ENCODE data around the gene METTL16.
"Not testable (repeated sequence)": the region's sequence is repeated elsewhere in the genome, so short reads cannot be mapped to it uniquely, and the experiment has no call there.

Gene METTL16

GRCh38 chr17:2450016-2450650 is 61.6 kb downstream of the METTL16 start:
- Histone ChIP-seq H3K79me2 (ENCODE audit: insufficient read depth, low read length) (no peaks in the 10 kb centered on the region), H3K36me3 (ENCODE audit: insufficient read depth, low read length) (peaks cover 30% of the 10 kb centered on the region), H4K20me1 (ENCODE audit: insufficient read depth, low read length) (no peaks in the 10 kb centered on the region), H3K9ac (ENCODE audit: low read length) (no peak overlapping the region), H3K9me3 (ENCODE audit: low read length) (peaks cover 6% of the 10 kb centered on the region; the same call in 1 of the 2 replicates), H3F3A (ENCODE audit: insufficient read depth, low read length) (no peaks in the 10 kb centered on the region), H3K4me3 (ENCODE audit: low read depth, low read length, poor library complexity, severe bottlenecking) (no peak overlapping the region), H3K4me1 (ENCODE audit: insufficient read depth, low read length, severe bottlenecking) (peaks cover 13% of the 10 kb centered on the region), H3K4me2 (ENCODE audit: low read length) (no peak overlapping the region), H3K27me3 (ENCODE audit: insufficient read depth, low read length) (no peaks in the 10 kb centered on the region), H3K9me2 (ENCODE audit: low read depth, low read length) (no peaks in the 10 kb centered on the region), H2AFZ (ENCODE audit: low read length) (no peak overlapping the region), H3K27ac (ENCODE audit: low read depth, low read length, poor library complexity, severe bottlenecking) (peak overlapping the region; percentile 19)
- TF ChIP-seq CTCF (IDR thresholded peaks at IDR 0.05; ENCODE audit: low read length) (no peak), EZH2 (IDR thresholded peaks at IDR 0.05; ENCODE audit: borderline replicate concordance, low read length) (no peak)

- H3K9ac ChIP-seq (ENCODE audit: low read length) = no peak overlapping the region
- peaks cover 34% of the 10 kb centered on the region for H3K36me3 ChIP-seq (ENCODE audit: insufficient read depth, low read length)
- no peak overlapping the region for H2AFZ ChIP-seq (ENCODE audit: low read length)
- no peaks in the 10 kb centered on the region for H3K9me2 ChIP-seq (ENCODE audit: low read depth, low read length)
- H3K27ac ChIP-seq (ENCODE audit: low read depth, low read length, poor library complexity, severe bottlenecking) = peak overlapping the region; percentile 32
- H4K20me1 ChIP-seq (ENCODE audit: insufficient read depth, low read length) = no peaks in the 10 kb centered on the region
- peaks cover 6% of the 10 kb centered on the region; the same call in 1 of the 2 replicates for H3K9me3 ChIP-seq (ENCODE audit: low read length)
- H3K79me2 ChIP-seq (ENCODE audit: insufficient read depth, low read length) = no peaks in the 10 kb centered on the region
- no peak overlapping the region for H3K4me3 ChIP-seq (ENCODE audit: low read depth, low read length, poor library complexity, severe bottlenecking)
- TF ChIP-seq CTCF (IDR thresholded peaks at IDR 0.05; ENCODE audit: low read length) (no peak), EZH2 (IDR thresholded peaks at IDR 0.05; ENCODE audit: borderline replicate concordance, low read length) (no peak)
- H3K4me1 ChIP-seq (ENCODE audit: insufficient read depth, low read length, severe bottlenecking) = peaks cover 13% of the 10 kb centered on the region
- H3F3A ChIP-seq (ENCODE audit: insufficient read depth, low read length) = no peaks in the 10 kb centered on the region
- H3K27me3 ChIP-seq (ENCODE audit: insufficient read depth, low read length) = no peaks in the 10 kb centered on the region
- H3K4me2 ChIP-seq (ENCODE audit: low read length) = no peak overlapping the region
These were observed 62.2 kb downstream of the METTL16 start for GRCh38 chr17:2449486-2449885.

GRCh38 chr17:2447479-2447878 is 64.2 kb downstream of the METTL16 start:
- not testable (repeated sequence) for H2AFZ ChIP-seq (ENCODE audit: low read length); H3K9me3 ChIP-seq (ENCODE audit: low read length); H3K79me2 ChIP-seq (ENCODE audit: insufficient read depth, low read length); H3F3A ChIP-seq (ENCODE audit: insufficient read depth, low read length); H3K9me2 ChIP-seq (ENCODE audit: low read depth, low read length); H3K4me3 ChIP-seq (ENCODE audit: low read depth, low read length, poor library complexity, severe bottlenecking); H3K4me2 ChIP-seq (ENCODE audit: low read length); H4K20me1 ChIP-seq (ENCODE audit: insufficient read depth, low read length); H3K27me3 ChIP-seq (ENCODE audit: insufficient read depth, low read length); H3K9ac ChIP-seq (ENCODE audit: low read length); H3K27ac ChIP-seq (ENCODE audit: low read depth, low read length, poor library complexity, severe bottlenecking)
- H3K36me3 ChIP-seq (ENCODE audit: insufficient read depth, low read length) = peaks cover 28% of the 10 kb centered on the region
- peaks cover 13% of the 10 kb centered on the region for H3K4me1 ChIP-seq (ENCODE audit: insufficient read depth, low read length, severe bottlenecking)

GRCh38 chr17:2445638-2446037 is 66.0 kb downstream of the METTL16 start:
- no peak overlapping the region for H3K27ac ChIP-seq (ENCODE audit: low read depth, low read length, poor library complexity, severe bottlenecking)
- no peak overlapping the region for H3K4me2 ChIP-seq (ENCODE audit: low read length)
- H3K4me1 ChIP-seq (ENCODE audit: insufficient read depth, low read length, severe bottlenecking) = peaks cover 13% of the 10 kb centered on the region
- H3F3A ChIP-seq (ENCODE audit: insufficient read depth, low read length) = no peaks in the 10 kb centered on the region
- H3K79me2 ChIP-seq (ENCODE audit: insufficient read depth, low read length) = no peaks in the 10 kb centered on the region
- peaks cover 6% of the 10 kb centered on the region; the same call in 1 of the 2 replicates for H3K9me3 ChIP-seq (ENCODE audit: low read length)
- H2AFZ ChIP-seq (ENCODE audit: low read length) = no peak overlapping the region
- no peaks in the 10 kb centered on the region for H3K27me3 ChIP-seq (ENCODE audit: insufficient read depth, low read length)
- no peaks in the 10 kb centered on the region for H3K9me2 ChIP-seq (ENCODE audit: low read depth, low read length)
- H4K20me1 ChIP-seq (ENCODE audit: insufficient read depth, low read length) = no peaks in the 10 kb centered on the region
- TF ChIP-seq CTCF (IDR thresholded peaks at IDR 0.05; ENCODE audit: low read length) = no peak
- no peak for TF ChIP-seq EZH2 (IDR thresholded peaks at IDR 0.05; ENCODE audit: borderline replicate concordance, low read length)
- no peak overlapping the region for H3K4me3 ChIP-seq (ENCODE audit: low read depth, low read length, poor library complexity, severe bottlenecking)
- peaks cover 44% of the 10 kb centered on the region for H3K36me3 ChIP-seq (ENCODE audit: insufficient read depth, low read length)
- no peak overlapping the region for H3K9ac ChIP-seq (ENCODE audit: low read length)

Data from OCI-LY1 (cell line).